T-helper 1 cell treated with Interleukin-12 subunit alpha and Interleukin-12 subunit beta and Interleukin-4 antibody, amounts not matched to agents 30 ng/mL and 1 ng/mL, for 36 hours (primary cell): ENCODE measurements around the gene SMARCB1. TPM values are rescaled to one million over a fixed set of nuclear protein-coding genes. Genes with fewer than 3 reads are reported as not detected.

ENCODE experiments used
- intact Hi-C: fragments of 100-400 bp; cut with micrococcal nuclease; formaldehyde crosslinking; loops from one replicate; pipeline ENCODE4 v1.15.1; 2024
- total RNA-seq: library from RNA; stranded (reverse); gene quantifications from 2 replicates; pipeline ENCODE4 v1.2.3, GENCODE V29; 2022

SMARCB1 gene
- 77.3 and 79.6 TPM in 2 replicates for total RNA-seq

DNA sequence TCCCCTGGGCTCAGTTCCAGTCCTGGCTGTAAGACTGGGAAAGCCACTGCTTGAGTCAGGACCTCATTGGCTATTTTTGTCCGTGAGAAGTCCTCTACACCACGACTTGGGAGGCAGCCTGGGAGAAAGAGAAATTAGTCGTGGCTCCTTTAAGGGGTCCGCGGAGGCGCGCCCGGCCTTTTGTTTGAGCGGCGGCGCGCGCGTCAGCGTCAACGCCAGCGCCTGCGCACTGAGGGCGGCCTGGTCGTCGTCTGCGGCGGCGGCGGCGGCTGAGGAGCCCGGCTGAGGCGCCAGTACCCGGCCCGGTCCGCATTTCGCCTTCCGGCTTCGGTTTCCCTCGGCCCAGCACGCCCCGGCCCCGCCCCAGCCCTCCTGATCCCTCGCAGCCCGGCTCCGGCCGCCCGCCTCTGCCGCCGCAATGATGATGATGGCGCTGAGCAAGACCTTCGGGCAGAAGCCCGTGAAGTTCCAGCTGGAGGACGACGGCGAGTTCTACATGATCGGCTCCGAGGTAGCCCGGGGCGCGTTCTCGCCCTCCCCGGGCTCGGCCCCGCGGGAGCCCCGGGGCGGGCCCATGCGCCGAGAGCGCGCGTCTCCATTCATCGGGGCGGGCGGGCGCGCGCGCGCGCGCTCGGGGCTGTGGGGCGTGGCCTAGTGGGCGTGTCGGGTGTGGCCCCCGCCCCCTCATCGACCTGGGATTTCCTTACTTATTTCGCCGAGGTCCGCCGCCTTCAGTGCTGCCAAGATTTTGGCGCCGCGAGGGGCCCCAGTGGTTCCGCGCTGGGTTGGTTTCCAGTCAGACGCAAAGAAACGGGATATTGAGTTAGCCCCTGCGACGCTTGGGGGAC, at the start of gene SMARCB1:
Gene SMARCB1, plus strand, starts transcription at position 215 of the 848 bp plus-strand sequence. Its CDS starts 204 bp downstream, at position 419.
- intact Hi-C loops, result loop anchor here (1.0 to 2.0 kb wide), 11 partner anchors 15 to 768 kb away; partner anchors contain the start of genes CABIN1, DERL3, GUCD1 and MIF

DNA sequence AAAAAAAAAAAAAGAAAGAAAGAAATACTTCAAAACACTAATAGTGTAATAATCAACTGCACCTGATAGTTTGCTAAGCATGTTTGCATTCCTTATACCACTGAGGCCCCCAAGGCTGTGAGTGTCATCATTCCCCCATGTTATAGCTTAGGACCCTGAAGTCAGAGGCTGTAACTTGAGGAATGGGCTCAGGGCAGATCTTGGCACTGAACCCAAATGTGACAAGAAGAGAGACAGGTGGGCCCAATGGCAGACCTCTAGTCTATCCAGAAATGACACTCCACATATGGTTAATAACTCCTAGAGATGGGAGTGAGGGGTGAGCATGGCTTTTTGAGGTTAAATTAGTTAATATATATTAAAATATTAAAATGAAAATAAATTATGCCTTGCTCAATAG, 49.1 kb upstream of the SMARCB1 start:
- intact Hi-C loops, result no loop called here

DNA sequence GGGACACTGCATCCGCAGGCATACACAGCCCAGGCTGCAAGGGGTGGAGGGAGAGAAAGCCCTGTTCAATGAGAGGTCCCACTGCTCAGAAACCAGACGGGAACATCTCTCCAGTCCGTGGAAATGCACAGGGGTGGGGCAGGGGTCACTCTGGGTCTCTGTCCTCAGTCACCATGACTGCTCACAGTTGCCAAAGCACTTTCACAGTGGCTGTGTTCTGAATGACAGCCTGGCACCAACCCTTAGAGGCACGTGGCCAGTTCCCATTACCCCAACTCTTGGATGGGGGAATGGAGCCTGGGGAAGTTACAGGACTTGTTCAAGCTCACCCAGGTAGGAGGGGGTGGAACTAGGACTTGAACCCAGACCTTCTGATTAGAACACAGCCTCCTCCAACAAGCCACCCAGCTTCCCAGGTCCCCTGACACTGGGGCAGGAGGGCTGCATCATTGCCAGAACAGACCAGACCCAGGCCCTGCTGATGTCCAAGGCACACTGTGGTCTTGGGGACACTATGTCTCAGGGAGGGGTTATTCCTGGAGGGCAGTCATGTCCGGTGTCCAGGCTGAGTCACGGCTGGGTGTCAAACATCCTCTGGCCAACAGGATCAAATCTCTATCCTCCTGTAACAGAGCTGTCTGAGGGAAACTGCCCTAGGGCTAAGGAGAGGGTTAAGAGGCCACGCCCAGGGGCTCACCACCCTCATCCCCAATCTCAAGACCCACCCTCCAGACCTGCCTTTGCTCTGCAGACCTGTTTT, 44.1 kb upstream of the SMARCB1 start:
- intact Hi-C loops, result no loop called here

DNA sequence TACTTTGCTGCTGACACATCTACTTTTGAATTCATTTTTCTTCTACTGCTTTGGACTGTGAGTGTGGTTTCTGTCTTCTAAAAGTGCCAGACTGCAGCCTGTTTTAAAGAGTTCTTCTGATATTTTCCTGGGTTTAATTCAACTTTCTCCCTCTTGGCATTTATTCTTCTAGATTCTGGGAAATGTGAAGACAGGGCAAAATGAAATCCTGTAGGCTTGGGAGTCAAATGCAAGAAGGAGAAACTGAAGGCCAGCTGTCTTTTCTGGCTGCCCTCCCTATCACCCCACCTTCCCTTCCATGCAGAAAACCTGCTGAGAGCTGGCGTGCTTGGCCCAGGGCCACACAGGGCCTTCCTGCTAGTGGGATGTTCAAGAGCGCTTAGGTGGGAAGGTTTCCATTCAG, 43.5 kb upstream of the SMARCB1 start:
- intact Hi-C loops, result no loop called here

DNA sequence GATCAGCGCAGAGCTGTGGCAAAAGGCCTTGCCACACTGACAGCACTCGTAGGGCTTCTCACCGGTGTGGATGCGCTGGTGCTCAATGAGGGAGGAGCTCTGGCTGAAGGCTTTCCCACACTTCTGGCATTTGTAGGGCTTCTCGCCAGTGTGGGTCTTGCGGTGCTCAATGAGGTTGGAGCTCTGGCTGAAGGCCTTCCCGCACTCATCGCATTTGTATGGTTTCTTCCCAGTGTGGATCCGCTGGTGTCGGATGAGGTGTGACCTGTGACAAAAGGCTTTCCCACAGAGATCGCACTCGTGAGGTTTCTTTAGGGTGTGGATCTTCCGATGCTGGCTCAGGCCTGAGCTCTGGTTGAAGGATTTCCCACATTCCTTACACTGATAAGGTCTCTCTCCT, 42.8 kb upstream of the SMARCB1 start:
- intact Hi-C loops, result no loop called here

DNA sequence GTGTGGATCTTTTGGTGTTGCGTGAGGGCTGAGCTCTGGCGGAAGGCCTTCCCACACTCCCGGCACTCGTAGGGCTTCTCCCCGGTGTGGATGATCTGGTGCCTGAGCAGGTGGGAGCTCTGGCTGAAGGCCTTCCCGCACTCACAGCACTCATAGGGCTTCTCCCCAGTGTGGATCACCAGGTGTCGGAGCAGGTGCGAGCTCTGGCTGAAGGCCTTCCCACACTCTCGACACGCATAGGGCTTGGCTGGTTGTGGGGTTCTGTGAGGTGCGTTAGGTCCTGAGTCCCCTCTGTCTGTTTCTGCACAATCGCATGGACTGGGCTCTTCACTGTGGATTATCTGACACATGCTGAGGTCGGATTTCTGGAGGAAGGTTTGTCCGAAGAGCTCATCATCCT, 42.3 kb upstream of the SMARCB1 start:
- intact Hi-C loops, result no loop called here

DNA sequence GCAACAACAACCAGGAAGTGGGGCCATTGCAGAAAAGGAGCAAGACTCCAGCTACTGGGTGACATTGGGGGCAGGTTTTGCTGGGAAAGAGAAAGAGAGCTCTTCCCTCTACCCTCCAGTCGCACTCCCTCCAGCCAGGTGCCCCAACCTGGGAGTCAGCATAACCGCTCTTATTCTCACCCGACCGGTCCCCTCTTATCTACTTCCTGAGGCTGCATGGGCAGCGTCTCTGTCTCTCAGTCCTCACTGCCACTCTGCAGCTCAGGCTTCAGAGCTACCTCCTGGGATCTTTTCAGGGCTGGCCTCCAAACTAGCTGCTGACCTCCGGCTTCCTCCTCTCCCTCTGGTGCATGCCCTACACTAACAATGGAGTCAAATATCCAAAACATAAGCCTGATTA, 41.0 kb upstream of the SMARCB1 start:
- intact Hi-C loops, result no loop called here

DNA sequence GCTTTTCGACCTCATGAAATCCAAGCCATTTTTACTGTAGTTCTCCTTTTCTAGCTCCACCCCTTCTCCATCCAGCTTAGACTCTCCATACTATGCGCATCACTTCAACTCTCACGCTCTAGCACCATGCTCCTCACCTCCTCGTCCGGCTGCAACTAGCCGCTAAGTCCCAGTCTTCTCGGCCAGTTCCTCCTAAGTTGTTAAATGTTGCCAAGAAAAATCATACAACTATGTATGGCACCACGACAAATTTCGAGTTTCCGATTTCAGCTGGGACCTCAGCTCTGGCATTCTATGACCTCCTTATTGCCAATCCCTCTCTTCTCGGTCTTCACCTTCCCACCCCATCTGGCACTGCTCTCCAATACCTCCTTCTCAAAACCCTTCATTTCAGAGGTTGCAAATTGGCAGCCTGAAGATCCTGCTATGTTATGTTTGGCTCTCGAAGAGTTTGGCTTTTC, 36.9 kb upstream of the SMARCB1 start:
- intact Hi-C loops, result loop anchor here (10.0 kb wide), 1 partner anchor 215 kb away; no protein-coding TSS in a partner anchor

DNA sequence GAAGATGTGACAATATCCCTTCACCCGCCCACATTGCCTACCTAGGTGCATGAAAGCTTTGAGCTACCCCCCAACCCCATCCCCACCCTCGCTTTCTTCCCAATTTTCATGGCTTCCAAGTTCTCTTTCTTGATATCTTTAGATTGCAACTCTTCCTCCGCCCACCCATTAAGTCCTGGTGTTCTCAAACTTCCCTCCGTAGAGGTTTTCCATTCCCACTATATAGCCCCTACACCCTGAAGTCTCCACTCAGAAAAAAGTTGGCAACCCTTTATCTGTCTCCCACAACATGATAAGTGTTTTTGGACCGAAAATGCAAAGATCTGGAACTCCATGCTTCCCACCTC, 36.4 kb upstream of the SMARCB1 start:
- intact Hi-C loops, result loop anchor here (10.0 kb wide), 1 partner anchor 216 kb away; no protein-coding TSS in a partner anchor

DNA sequence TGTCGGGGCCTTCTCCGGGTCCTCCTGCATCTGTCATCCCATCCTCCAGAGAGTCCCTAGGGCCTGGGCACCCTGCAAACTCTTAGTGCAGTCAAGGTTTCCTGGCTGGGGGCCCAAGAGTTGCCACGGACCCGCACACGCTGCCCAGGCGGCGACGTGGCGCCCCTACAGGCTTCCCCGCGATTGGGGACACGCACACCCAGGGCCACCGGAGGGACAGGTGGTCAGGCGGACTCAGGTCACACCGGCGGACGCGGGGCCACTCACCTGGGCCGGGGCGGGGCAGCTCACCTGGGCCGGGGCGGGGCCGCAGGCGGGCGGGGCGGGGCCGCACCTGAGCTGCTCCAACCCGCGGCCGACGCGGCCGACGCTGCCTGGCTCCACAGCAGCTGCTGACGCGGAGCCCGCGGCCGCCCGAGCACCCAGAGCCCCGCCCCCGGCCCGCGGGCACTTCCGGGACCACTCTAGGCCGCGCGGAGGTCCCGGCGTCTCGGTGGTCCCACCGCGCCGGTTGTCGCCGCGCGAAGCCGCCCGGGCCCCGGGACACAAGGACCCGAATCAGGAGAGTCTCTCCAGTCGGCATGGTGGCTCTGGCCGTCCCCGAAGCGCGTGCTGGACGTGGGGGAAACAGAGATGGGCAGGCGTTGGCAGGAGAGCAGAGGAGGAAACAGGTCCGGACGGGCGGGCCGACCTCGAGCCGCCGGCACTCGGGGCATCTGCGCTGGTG, 35.9 kb upstream of the SMARCB1 start, which contains the start of gene ZNF70:
Gene ZNF70, minus strand, starts transcription at position 399 of the 727 bp plus-strand sequence. CDS start 5,972 bp downstream, outside the sequence.
- intact Hi-C loops, result loop anchor here (1.0 to 10.0 kb wide), 8 partner anchors 17 to 216 kb away; partner anchors contain the start of genes DERL3, MIF and MMP11

DNA sequence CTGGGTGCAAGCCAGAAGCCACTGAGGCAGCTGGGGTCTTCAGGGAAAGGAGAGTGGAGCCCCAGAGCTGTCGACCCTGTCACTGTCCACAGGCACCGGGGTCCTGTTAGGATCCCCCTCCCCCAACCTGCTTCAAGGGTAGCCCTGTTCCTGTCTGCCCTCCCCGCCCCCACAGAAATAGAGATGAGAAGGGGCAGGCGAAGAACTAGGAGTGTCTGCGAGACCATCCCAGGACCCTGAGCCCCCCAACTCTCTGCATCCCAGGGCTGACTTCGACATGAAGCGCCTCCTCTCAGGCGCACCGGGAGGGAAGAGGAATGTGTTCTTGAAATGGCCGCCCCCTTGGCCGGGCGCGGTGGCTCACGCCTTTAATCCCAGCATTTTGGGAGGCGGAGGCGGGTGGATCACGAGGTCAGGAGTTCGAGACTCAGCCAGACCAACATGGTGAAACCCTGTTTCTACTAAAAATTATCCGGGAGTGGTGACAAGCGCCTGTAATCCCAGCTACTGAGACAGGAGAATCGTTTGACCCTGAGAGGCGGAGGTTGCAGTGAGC, 35.2 kb upstream of the SMARCB1 start:
- intact Hi-C loops, result loop anchor here (1.0 to 10.0 kb wide), 8 partner anchors 17 to 217 kb away; partner anchors contain the start of genes DERL3, MIF and MMP11

DNA sequence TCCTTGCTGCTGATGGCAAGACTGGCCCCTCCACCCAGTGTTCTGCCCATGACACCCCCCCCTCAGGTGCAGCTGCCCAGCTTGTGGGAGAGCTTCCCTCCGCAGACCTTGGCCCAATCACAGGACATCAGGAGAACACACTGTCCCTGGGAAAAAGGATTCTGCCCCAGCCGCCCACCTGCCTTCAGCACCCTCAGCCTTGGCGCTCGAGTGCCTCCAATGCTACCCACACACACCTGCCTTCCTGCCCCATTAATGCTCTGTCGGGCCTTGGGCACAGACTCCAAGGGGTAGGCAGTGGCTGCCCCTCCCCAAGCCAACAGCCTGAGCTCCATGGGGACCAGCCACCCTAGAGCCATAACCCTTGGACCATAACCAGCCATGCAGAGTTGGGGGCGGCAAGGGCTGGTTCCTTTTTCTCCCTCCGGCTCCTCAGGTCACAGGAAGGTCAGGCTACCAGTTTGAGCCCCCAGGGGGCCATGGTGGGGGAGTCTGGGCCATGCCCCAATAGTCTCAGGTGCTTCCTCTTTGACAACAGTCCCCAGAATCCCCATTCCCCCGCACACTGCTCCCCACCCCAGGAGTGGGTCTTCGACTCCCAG, 34.6 kb upstream of the SMARCB1 start:
- intact Hi-C loops, result loop anchor here (10.0 kb wide), 1 partner anchor 217 kb away; no protein-coding TSS in a partner anchor

DNA sequence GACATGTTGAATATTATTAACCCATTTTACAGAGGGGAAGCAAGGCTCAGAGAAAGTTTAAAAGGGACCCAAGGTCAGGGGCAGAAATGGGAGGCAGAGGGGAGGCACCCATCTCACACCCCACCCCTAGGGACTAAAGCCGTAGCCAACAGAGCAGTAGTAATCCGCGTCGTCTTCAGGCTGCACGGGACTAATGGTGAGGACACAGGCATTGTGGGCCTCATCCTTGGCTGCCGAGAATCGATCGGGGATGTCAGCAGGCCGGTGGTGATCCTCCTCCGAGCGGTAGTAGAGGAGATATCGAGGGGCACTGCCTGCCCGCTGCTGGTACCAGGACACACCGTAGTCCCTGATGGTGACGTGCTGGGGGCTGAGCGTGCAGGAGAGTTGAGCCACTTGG, 34.0 kb upstream of the SMARCB1 start:
- intact Hi-C loops, result loop anchor here (10.0 kb wide), 1 partner anchor 218 kb away; no protein-coding TSS in a partner anchor

DNA sequence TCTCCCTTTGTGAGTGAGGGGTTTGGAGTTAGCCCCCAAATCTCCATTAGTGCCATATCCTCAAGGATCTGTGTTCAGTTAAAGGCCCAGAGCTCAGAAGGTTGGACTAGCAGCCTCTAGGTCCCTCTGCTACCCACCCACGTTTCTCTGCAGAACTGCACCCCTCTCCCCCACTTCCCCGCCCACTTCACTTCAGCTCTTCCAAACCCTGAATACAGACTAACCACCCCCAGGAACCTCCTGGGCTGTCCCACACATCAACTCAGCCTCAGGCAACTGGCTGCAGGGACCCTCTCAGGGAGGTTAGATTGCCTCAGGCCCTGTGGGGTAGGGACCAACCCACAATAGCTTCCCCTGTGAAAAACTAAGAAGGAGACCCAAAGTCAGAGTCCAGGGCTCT, 33.4 kb upstream of the SMARCB1 start:
- intact Hi-C loops, result loop anchor here (10.0 kb wide), 1 partner anchor 219 kb away; no protein-coding TSS in a partner anchor

DNA sequence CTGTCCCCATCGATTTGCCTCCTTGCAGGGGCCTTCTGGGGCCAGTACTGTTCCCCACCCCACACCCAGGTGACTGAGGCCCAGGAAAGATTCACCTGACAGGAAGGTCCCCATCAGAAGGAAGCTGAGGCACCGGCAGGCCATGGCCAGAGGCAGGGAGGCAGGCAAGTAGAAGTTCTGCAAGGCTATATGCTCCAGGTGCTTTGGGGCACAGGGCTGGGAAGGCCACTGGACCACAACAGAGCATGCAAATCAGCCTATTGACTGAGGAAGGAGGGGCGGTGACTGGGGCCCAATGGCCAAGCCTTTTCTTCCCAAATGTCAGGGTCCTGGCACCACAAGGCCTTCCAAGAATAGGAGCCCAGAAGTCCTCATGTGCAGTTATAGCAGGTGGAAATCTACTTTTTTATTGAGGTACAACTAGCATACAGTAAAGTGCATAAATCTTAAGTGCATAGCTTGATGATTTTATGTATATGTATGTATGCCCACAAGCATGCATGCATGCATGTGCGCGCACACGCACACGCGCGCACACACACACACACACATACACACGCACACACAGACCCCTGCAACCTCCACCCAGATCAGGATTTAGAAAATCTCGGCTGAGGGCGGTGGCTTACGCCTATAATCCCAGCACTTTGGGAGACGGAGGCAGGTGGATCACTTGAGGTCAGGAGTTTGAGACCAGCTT, 32.4 kb upstream of the SMARCB1 start, which contains the start of gene VPREB3:
Gene VPREB3, minus strand, starts transcription at position 206 of the 700 bp plus-strand sequence. Its CDS starts 62 bp downstream, at position 144.
- intact Hi-C loops, result loop anchor here (10.0 kb wide), 1 partner anchor 220 kb away; no protein-coding TSS in a partner anchor

DNA sequence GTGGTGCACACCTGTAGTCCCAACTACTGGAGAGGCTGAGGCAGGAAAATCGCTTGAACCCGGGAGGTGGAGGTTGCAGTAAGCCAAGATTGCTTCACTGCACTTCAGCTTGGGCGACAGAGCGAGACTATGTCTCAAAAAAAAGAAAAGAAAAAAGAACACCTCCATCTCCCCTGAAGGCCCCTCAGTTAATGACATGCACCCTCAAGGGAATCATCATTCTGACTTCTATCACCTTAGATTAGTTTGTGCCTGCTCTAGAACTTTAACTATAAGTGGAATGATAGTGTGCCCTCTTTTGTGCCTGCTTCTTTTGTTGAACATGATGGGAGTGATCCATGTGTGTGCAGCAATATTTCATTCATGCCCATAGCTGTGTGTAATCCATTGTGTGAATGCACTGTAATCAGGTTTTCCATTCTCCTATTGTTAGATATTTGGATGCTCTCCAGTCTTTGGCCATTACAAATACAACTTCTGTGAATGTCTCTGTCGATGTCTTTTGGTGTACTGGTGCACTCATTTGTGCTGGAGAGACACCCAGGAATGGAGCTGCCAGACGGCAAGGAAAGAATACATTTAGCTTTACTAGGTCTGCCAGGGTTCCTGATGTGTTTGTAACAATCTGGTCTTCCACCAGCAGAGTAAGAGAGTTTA, 31.7 kb upstream of the SMARCB1 start:
- intact Hi-C loops, result loop anchor here (10.0 kb wide), 1 partner anchor 220 kb away; no protein-coding TSS in a partner anchor

DNA sequence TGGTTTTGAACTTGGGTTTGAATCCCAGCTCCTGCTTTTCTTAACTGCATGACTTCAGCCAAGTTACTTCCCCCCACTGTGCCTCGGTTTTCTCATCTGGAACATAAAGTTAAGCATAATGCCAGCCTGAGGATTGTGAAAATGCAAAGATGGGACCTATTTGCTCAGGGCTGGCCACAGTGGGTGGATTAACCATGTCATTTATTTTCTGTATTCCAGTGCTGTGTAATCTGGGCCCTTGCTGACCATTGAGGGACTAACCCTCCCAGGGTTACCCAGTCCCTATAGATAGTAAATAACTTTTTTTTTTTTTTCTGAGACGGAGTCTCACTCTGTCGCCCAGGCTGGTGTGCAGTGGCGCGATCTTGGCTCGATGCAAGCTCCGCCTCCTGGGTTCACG, 31.1 kb upstream of the SMARCB1 start:
- intact Hi-C loops, result loop anchor here (10.0 kb wide), 1 partner anchor 221 kb away; no protein-coding TSS in a partner anchor

DNA sequence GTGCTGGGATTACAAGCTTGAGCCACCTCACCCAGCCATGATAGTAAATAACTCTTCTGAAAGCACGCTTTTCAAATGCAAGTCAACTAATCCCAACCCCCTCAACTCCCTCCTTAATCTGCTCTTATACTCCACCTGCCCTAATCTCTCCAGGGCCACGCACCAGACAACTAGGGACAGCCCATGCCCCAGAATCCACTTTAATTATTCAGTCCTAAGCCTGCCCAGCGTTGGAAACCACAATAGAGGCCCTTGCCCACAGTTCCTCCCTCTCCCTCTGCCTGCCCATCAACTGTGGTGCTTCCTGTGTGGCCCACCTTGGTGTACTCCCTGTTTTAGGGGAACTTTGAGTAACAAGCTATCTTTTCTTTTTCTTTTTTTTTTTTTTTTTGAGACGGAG, 29.9 kb upstream of the SMARCB1 start:
- intact Hi-C loops, result loop anchor here (10.0 kb wide), 1 partner anchor 222 kb away; no protein-coding TSS in a partner anchor
